NK-92 (cell line): ENCODE results near the gene ORMDL1.

Source experiments
- DNase-seq: peaks from one replicate; lab custom pipeline; 2025; ENCODE audit not compliant: unreplicated experiment; lab: John Stamatoyannopoulos, UW

ORMDL1 gene

GRCh38 chr2:189783927-189784867 lies at the start of gene ORMDL1, which contains the start of gene PMS1:
Gene ORMDL1 (minus strand): TSS chr2:189784339. CDS start chr2:189782595, 1,744 bp downstream.
Gene PMS1 (plus strand): TSS chr2:189784450. CDS start chr2:189791810, 7,360 bp downstream.
- peak; percentile 52 for DNase-seq

- no peak for DNase-seq
Observed at GRCh38 chr2:189830510-189830909, 46.4 kb upstream of the ORMDL1 start.

GRCh38 chr2:189829102-189829833 lies 45.1 kb upstream of the ORMDL1 start:
- DNase-seq = no peak

GRCh38 chr2:189826039-189826438 lies 41.9 kb upstream of the ORMDL1 start:
- DNase-seq = no peak

GRCh38 chr2:189824694-189825396 lies 40.7 kb upstream of the ORMDL1 start:
- DNase-seq = no peak

- no peak for DNase-seq
Observed at GRCh38 chr2:189821953-189822748, 38.0 kb upstream of the ORMDL1 start.

- no peak for DNase-seq
Observed at GRCh38 chr2:189819297-189819704, 35.2 kb upstream of the ORMDL1 start.

GRCh38 chr2:189818249-189819038 lies 34.3 kb upstream of the ORMDL1 start:
- no peak for DNase-seq

GRCh38 chr2:189803431-189803830 lies 19.3 kb upstream of the ORMDL1 start:
- DNase-seq = no peak

- no peak for DNase-seq
Observed at GRCh38 chr2:189802396-189802912, 18.3 kb upstream of the ORMDL1 start.

- no peak for DNase-seq
Observed at GRCh38 chr2:189799531-189799930, 15.4 kb upstream of the ORMDL1 start.

GRCh38 chr2:189799030-189799331 lies 14.8 kb upstream of the ORMDL1 start:
- DNase-seq = no peak

GRCh38 chr2:189798312-189799029 lies 14.3 kb upstream of the ORMDL1 start:
- no peak for DNase-seq

- DNase-seq = no peak
Observed at GRCh38 chr2:189797902-189798301, 13.8 kb upstream of the ORMDL1 start.

GRCh38 chr2:189794310-189794709 lies 10.2 kb upstream of the ORMDL1 start:
- DNase-seq = no peak

GRCh38 chr2:189791338-189792042 lies 7.4 kb upstream of the ORMDL1 start:
- DNase-seq = no peak

- no peak for DNase-seq
Observed at GRCh38 chr2:189783451-189783926, 650 bp downstream of the ORMDL1 start.

GRCh38 chr2:189782221-189782671 lies 1.9 kb downstream of the ORMDL1 start:
- DNase-seq = no peak
